Stimulated activated CD4-positive, alpha-beta T cell treated with anti-CD3 and anti-CD28 coated beads, Interleukin-1b, Interleukin-23, amount 100 ng/mL, for 24 hours (primary cell): ENCODE measurements around the gene KLHL8.

ENCODE experiments used
- DNase-seq, 4 experiments: peaks; one replicate each; pipeline ENCODE4 v3.0.0-alpha.2; 2020; ENCODE audit warnings: low read depth in 4 of 4, low spot score in 1 of 4

KLHL8 gene

DNA sequence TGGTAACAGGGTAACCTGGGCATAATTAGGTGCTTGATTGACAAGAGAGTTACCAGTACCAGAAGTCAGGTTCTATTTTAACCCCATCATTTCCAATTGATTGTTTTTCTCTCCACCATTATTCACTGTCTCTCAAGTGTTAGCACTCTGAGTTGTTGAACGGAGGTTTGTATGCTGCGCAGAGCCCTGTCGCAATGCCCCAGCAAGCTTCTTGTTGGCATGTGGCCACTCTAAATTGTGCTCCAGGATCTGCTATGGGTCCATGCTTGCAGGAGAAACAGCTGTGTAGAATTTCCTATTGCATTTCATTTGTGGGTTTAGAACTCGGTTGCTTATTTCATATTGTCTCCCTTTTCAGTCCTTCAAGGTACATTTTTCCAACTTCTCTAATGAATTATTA is 98.2 kb downstream of the KLHL8 start:
- DNase-seq: no peak

DNA sequence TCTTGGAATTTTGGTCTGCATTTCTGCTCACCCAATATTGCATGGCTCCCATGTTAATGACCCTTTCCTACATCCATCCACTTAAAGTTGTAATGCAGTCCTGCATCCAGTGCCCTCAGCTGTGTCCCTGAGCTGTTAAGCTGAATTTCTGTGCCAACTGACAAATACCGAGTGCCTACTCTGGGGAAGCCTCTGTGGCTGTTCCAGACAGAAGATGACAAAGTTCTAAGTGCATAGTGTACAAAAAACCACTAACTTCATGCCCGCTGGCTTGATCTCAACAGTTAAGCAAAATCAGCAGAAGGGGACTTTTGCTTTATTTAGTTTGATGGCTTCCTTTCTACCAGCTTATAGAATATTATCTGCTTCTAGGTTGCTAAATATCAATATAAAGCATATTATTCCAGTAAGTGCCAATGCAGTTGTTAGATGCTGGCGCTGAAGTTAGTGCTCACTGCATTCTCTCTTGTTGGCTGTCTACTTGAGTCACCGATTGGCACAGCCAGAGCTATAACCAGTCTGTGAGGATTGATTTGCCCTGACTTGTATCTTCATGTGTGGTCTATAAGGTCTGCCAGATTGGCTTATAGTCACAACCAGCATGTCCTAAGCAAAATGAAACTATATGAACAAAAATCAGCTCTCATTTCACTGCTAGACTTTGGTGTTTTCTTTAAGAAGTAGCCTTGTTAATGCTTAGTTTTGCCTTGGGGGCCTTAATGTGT is 98.9 kb downstream of the KLHL8 start:
- no peak for DNase-seq

DNA sequence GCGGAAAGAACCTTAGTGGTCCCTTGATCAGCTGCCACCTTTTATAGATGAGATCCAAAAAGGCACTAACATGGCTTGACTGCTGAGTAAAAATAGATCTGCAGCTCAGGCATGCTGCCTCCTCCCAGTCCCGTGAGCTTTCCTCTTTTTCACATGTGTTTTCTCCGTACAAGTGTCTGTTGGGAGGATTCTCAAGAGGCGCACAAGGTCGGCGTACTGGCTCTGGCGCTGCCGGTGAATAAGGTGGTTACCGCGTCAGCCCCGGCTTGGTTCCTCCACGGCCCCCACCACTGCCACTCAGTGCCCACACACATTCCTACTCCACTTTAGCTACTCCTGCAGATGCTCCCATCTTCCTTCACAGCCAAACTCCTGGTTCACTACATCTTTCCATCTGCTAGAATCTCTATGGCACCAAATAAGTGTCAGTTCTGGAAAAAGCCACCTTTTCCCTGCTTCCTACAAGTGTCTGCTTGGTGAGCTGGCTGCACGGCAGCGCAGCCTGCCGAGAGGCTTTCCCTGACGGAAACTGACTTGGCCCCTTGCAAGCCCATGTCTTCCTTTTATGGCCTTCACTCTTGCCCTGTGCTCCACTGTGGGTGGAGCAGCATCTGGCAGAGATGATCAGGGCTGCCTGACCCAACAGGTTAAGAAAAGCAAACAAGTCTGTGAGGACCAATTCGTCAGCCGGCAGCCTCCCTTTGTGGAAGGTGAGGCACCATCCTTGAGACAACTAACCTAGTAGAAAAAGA is 99.8 kb downstream of the KLHL8 start:
- DNase-seq: no peak

DNA sequence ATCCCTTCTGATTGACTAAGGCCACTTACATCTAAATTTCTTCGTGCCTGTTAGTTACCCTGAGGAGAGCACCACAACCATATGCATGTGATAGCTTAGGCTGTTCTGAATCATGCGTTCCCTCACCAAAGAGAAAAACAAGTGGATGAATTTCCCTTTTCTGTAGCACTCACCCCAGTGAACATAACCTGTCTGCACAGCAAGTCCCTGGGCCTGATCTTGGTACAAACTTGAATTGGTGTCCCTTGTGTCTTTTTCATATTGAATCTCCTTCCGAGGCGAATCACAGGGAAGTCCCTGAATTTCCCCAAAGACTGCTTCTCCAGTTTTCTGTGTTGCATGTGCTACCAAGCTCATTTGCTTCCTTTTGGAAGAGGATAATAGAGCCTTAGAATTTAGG is 100.4 kb downstream of the KLHL8 start:
- DNase-seq: no peak

DNA sequence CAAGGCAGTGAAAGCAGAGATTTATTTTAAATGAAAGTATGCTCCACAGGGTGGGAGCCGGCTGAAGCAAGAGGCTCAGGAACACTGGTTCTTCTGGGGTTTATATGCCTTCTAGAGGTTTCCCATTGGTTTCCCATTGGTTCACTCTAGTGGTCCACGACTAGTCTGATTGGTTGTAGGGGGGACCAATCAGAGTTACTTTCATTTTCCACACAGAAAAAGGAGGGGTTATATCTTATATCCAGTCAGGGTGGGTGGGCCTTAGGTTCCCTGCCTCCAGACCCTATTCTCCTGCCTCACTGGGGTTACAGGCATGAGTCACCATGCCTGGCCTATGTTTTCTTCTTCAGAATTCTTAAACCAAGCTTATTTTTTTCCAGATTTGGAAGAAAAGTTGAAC is 101.6 kb downstream of the KLHL8 start:
- no peak for DNase-seq

DNA sequence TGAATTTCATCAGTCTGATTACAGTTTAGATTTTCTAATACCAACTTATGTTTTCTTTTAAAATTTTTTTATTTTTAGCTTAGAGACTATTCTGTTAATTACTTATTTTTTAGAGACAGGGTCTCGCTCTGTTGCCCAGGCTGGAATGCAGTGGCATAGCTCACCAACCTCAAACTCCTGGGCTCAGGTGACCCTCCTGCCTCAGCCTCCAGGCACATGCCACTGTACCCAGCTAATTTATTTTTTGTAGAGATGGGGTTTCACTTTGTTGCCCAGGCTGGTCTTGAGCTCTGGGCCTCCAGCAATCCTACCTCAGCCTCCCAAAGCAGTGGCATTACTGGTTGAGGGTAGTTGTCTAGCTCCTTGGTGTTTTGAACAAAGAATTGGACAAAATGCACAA is 102.0 kb downstream of the KLHL8 start:
- DNase-seq: no peak

DNA sequence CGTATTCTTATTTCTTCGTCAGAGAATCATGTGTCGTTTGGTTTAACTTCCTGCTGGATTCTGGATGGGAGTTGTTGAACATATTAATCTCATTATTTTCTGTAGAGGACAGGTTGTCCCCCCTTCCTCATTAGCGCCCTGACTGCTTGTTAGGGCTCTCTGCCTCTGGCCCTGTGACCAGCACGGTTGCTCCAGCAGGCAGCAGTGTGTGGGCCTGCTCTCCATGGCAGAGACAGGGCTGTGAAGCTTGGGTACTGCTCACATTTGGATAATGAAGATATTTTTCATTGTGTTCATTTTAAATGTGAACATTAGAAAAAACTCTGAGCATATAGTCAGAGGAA is 102.7 kb downstream of the KLHL8 start:
- DNase-seq: no peak

DNA sequence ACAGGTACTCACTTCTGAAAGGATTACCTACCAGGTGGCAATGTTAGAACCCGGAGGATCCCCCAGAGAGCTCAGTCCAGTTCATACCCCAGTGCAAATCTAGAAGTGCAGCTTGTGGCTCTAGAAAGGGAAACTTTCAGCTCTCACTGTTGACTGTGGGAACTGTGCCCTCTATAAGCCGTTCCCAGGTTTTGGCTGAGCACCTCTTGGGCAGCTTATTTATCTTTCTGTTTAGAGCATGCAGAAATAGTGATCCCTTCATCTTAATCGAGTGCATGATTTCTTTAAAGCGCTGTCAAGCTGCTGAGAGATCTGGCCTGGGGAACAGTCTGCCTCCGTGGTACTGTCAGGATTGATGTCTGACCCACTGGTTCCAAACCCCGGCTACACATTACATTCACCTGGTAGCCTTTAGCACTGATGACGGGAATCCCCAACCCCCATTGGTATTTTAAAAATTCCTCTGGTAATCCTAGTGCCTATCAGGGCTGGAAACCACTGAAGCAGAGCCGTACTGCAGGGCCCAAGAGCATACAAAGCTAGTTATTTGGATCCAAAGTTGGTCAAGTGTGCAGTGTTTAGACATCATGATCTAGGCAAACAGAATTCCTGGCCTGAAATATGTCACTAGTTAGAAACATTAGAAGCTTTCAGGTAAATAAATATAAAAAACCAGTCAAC is 103.2 kb downstream of the KLHL8 start:
- no peak for DNase-seq

DNA sequence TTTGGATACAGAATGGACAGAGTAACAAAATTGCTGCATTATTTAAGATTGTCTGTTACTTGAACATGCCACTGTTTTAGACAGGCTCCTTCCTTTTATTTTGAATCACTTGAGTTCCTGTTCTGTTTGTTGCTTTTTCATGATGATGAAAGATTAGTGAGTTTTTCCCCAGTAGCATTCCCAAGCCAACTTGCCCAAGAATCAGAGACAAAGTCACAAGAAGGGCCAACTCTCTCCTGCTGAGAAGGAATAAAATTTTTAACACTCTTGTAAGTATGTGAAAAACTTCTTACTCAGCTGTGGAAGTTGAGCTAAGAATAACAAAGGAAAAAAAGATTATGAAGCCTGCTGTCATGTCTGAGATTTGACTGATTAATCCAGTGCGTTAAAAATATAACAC is 104.2 kb downstream of the KLHL8 start:
- DNase-seq: no peak

DNA sequence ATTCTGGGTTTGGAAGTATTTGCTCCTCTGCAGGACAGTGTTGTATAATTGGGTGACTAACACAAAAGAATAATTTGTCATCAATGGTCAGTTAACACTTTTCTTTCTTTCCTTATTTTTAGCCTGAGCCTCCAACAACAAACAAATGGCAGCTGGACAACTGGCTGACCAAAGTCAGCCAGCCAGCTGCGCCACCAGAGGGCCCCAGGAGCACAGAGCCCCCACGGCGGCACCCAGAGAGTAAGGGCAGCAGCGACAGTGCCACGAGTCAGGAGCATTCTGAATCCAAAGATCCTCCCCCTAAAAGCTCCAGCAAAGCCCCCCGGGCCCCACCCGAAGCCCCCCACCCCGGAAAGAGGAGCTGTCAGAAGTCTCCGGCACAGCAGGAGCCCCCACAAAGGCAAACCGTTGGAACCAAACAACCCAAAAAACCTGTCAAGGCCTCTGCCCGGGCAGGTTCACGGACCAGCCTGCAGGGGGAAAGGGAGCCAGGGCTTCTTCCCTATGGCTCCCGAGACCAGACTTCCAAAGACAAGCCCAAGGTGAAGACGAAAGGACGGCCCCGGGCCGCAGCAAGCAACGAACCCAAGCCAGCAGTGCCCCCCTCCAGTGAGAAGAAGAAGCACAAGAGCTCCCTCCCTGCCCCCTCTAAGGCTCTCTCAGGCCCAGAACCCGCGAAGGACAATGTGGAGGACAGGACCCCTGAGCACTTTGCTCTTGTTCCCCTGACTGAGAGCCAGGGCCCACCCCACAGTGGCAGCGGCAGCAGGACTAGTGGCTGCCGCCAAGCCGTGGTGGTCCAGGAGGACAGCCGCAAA is 106.0 kb downstream of the KLHL8 start:
- no peak for DNase-seq

DNA sequence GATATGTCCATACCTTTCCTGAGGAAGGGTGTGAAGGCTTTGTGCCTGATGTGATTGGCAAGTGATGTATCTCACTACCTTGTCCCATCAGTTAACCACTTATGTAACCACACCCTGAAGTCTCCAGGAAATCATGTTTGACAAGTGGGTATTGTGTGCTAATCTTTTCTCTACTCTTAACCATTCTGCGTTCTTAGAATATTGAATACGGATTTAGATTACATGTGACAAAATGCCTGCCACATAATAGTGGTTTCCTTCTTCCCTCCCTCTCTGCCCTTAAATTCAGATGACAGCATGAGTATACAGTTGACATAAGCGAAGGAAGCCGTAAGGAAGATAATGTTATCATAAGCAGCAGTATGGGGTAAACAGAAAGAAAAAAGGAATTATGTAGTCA is 108.4 kb downstream of the KLHL8 start:
- DNase-seq: no peak
